Naive B cell (primary cell): Measurements from ENCODE around the gene MCTP1. TPM values are rescaled to one million over a fixed set of nuclear protein-coding genes. Genes with fewer than 3 reads are reported as not detected.

Experiments used
- polyA plus RNA-seq, 6 donors: library from polyadenylated mRNA; unstranded; fragments of 300-500 nt; fragmentation: Illumina TruSeq; gene quantifications; one replicate each; pipeline ENCODE4 v1.2.3, GENCODE V29; 2021; ENCODE audit warnings: low read depth in 6 of 6

The MCTP1 gene
- polyA plus RNA-seq, 6 donors from 2014 or later, result 0.39 to 2.3 (median 0.81) TPM

Other genes with a start within 250 kb of the MCTP1 start
- gene FAM81B, start 106.3 kb upstream of the MCTP1 start, polyA plus RNA-seq, result 1 to 10 TPM in 2 of 6 donors, not detected in 4; 1.2 to 1.3 TPM